GM12875 (cell line): ENCODE data around the gene DIP2A.

Experiments
- H3K4me3 ChIP-seq: one replicate; pipeline ENCODE4 v1.5.1; 2011; ENCODE audit warnings: low read depth, low read length, control low read depth
- CTCF ChIP-seq: IDR thresholded peaks from 2 replicates; pipeline ENCODE4 v1.5.1; 2011; ENCODE audit warnings: low read depth, mild to moderate bottlenecking, control low read depth, inconsistent platforms, low read length, moderate library complexity, borderline replicate concordance; ENCODE audit not compliant: insufficient read depth

DIP2A gene

GRCh38 chr21:46458315-46459023 is at the start of gene DIP2A:
DIP2A (plus strand) TSS chr21:46458891; CDS start chr21:46459132, 241 bp downstream.
- TF ChIP-seq CTCF: no peak
- H3K4me3 ChIP-seq: peak within 1 kb of the TSS; percentile 91

- H3K4me3 ChIP-seq: no peak overlapping the region
- TF ChIP-seq CTCF: no peak
Measured at GRCh38 chr21:46409641-46410406, 48.9 kb upstream of the DIP2A start.

GRCh38 chr21:46410516-46410915 is 48.2 kb upstream of the DIP2A start:
- TF ChIP-seq CTCF: no peak

GRCh38 chr21:46411236-46411635 is 47.5 kb upstream of the DIP2A start:
- TF ChIP-seq CTCF: no peak

More at GRCh38 chr21:46410516-46410915, 48.2 kb upstream of the DIP2A start:
- H3K4me3 ChIP-seq: no peak overlapping the region

GRCh38 chr21:46411691-46412090 is 47.0 kb upstream of the DIP2A start:
- TF ChIP-seq CTCF: no peak
- no peak overlapping the region for H3K4me3 ChIP-seq

More at GRCh38 chr21:46411236-46411635, 47.5 kb upstream of the DIP2A start:
- no peak overlapping the region for H3K4me3 ChIP-seq

- H3K4me3 ChIP-seq: no peak overlapping the region
- no peak for TF ChIP-seq CTCF
Measured at GRCh38 chr21:46412521-46413364, 45.9 kb upstream of the DIP2A start.
